HL-60 (cell line): ENCODE measurements around the gene PTPRM.

Experiments used
- DNase-seq, 2 experiments: peaks; one replicate each; pipeline ENCODE4 v3.0.0-alpha.2; 2010 to 2020; ENCODE audit warnings: low read depth in 1 of 2, low spot score in 1 of 2
- H3K27ac ChIP-seq: fragments of 250-450 bp; sonication (Bioruptor Pico); replicated peaks from 2 replicates; pipeline ENCODE4 v1.5.1; 2020; ENCODE audit warnings: mild to moderate bottlenecking, moderate library complexity
- H3K27me3 ChIP-seq: fragments of 250-450 bp; sonication (Bioruptor Pico); 2 replicates; pipeline ENCODE4 v1.5.1; 2021; ENCODE audit warnings: mild to moderate bottlenecking, moderate library complexity; ENCODE audit not compliant: insufficient read depth, poor library complexity, severe bottlenecking
- H3K4me3 ChIP-seq: replicated peaks from 2 replicates; pipeline ENCODE4 v1.5.1; 2011; ENCODE audit warnings: mild to moderate bottlenecking, control low read depth, low read length; ENCODE audit not compliant: insufficient read depth
- CTCF ChIP-seq: IDR thresholded peaks from one replicate; pipeline ENCODE4 v1.5.1; 2011; ENCODE audit warnings: low read length, control low read depth, inconsistent platforms; ENCODE audit not compliant: insufficient read depth
- GABPA ChIP-seq: IDR thresholded peaks from 2 replicates; pipeline ENCODE4 v1.6.1; 2012; ENCODE audit warnings: low read depth
- POLR2AphosphoS5 ChIP-seq: IDR thresholded peaks from 2 replicates; pipeline ENCODE4 v1.6.1; 2012; ENCODE audit warnings: low read depth
- SPI1 ChIP-seq: IDR thresholded peaks from 2 replicates; pipeline ENCODE4 v1.6.1; 2012; ENCODE audit warnings: low read depth, mild to moderate bottlenecking, borderline replicate concordance
- TF ChIP-seq, protein P1 (sequence below): IDR thresholded peaks from 2 replicates; pipeline ENCODE4 v1.6.1; 2012; ENCODE audit warnings: low read depth; ENCODE audit not compliant: insufficient replicate concordance

The PTPRM gene

DNA sequence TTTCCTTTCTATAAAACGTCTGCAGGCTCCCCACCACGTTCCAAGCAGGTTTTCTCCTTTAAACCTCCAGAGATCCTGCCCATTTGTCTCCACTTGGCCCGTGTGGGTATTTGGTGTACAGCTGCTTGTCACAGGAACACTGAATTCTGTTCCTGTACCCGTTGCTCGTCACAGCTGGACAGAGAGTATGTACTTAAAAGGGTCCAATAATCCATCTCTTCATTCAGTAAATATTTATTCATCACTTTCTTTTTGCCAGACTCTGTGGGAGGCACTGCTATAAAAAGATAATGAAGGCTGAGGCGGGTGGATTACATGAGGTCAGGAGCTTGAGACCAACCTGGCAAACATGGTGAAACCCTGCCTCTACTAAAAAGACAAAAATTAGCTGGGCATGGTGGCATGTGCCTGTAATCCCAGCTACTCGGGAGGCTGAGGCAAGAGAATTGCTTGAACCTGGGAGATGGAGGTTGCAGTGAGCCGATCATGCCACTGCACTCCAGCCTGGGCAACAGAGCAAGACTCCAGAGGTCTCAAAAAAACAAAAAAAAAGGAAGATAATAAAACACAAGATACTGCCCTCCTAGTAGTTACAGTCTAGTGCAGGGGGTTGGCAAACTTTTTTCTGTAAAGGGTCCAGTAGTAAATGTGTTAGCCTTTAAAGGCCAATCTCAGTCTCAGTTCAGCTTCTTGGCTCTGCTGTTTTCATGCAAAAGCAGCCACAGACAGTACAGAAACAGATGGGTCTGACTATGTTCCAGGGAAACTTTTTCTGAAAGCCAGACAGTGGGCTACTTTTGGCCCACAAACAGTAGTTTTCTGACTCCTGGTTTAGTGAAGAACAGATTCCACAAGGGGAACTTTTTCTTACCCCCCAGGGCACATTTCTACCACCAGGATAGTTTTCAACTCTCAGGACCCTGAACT, 732.2 kb downstream of the PTPRM start:
- TF ChIP-seq, protein P1, sequence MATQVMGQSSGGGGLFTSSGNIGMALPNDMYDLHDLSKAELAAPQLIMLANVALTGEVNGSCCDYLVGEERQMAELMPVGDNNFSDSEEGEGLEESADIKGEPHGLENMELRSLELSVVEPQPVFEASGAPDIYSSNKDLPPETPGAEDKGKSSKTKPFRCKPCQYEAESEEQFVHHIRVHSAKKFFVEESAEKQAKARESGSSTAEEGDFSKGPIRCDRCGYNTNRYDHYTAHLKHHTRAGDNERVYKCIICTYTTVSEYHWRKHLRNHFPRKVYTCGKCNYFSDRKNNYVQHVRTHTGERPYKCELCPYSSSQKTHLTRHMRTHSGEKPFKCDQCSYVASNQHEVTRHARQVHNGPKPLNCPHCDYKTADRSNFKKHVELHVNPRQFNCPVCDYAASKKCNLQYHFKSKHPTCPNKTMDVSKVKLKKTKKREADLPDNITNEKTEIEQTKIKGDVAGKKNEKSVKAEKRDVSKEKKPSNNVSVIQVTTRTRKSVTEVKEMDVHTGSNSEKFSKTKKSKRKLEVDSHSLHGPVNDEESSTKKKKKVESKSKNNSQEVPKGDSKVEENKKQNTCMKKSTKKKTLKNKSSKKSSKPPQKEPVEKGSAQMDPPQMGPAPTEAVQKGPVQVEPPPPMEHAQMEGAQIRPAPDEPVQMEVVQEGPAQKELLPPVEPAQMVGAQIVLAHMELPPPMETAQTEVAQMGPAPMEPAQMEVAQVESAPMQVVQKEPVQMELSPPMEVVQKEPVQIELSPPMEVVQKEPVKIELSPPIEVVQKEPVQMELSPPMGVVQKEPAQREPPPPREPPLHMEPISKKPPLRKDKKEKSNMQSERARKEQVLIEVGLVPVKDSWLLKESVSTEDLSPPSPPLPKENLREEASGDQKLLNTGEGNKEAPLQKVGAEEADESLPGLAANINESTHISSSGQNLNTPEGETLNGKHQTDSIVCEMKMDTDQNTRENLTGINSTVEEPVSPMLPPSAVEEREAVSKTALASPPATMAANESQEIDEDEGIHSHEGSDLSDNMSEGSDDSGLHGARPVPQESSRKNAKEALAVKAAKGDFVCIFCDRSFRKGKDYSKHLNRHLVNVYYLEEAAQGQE = no peak
- TF ChIP-seq GABPA (no peak), POLR2AphosphoS5 (no peak), SPI1 (no peak), CTCF (no peak)
- DNase-seq = no peak
- Histone ChIP-seq H3K27ac (no peak overlapping the region), H3K4me3 (no peak overlapping the region), H3K27me3 (peaks cover 2% of the 10 kb centered on the region)

DNA sequence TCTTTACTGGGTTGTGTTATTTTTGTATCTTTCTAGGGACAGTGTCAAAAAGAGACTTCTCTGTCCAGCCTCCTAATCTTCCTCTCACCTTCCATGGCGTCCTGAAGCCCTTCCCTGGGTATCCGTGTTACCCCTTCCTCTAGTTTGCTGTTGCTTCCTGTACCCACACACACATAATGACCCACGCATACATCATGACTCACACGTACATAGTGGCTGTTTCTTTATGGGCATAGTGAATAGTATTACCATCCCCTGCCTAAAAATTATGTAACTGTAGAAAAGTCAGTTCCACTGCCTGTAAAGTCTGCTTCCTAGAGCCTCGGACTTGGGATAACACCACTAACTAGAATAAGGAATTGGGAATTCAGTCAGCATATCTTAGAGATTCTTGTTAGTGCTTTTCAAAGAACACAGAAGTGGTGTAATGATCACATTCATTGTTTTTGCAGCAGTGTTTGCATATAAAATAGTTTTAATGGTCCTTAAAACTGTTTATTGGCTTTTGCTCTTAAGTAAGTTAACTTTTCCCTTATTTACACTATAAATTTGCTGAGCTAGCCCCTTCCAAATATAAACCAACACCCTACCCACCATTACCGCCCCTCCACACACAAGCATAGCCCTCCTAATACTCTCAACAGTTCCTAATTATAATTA, 733.8 kb downstream of the PTPRM start:
- no peak overlapping the region for H3K27ac ChIP-seq
- H3K4me3 ChIP-seq = no peak overlapping the region
- DNase-seq = no peak
- H3K27me3 ChIP-seq = peaks cover 2% of the 10 kb centered on the region
- TF ChIP-seq, protein P1 = no peak
- TF ChIP-seq GABPA = no peak
- no peak for TF ChIP-seq CTCF
- no peak for TF ChIP-seq SPI1
- TF ChIP-seq POLR2AphosphoS5 = no peak

DNA sequence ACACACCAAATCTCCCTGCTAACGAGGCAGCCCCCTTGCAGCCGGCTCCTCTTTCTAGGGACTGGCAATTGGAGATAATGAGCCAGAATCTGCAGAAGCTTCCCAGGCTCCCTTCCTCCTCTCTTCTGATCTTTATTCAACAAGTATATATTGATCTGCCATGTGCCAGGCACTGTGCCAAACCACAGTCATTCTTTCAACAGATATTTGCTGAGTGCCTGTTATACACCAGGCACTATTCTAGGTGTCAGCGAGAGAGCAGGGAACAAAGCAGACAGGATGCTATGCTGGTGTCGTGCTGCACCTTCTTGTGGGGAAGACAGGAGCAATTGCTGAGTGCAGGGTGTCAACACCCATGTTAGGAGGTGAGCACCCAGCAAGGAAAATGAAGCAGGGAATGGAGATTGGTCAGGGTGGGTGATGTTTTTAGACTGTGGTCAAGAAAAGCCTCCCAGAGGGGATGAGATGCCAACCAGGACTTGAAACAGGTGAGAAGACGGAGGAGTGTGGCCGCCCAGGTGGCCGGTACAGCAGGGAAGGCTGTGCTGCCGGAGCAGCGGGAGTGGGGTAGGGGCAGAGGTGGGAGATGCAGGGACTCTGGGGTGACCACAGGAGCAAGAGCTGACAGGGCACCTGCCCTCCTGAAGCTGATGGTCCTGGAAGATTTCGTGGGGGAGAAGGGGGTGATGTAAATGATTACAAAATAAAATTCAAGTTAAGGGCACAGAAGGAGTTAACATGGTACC, 734.5 kb downstream of the PTPRM start:
- TF ChIP-seq POLR2AphosphoS5 = no peak
- Histone ChIP-seq H3K4me3 (no peak overlapping the region), H3K27me3 (no peaks in the 10 kb centered on the region), H3K27ac (no peak overlapping the region)
- DNase-seq = no peak
